22Rv1 (cell line): ENCODE measurements around the gene RABGGTA.

Experiments
- ZFX ChIP-seq: fragments of 450-650 bp; IDR thresholded peaks from 2 replicates; pipeline ENCODE4 v1.6.1; 2017; ENCODE audit warnings: antibody characterized with exemption, borderline replicate concordance
- TF ChIP-seq, protein P1 (sequence below): fragments of 450-650 bp; IDR thresholded peaks from 2 replicates; pipeline ENCODE4 v1.5.1; 2017; ENCODE audit warnings: mild to moderate bottlenecking

DNA sequence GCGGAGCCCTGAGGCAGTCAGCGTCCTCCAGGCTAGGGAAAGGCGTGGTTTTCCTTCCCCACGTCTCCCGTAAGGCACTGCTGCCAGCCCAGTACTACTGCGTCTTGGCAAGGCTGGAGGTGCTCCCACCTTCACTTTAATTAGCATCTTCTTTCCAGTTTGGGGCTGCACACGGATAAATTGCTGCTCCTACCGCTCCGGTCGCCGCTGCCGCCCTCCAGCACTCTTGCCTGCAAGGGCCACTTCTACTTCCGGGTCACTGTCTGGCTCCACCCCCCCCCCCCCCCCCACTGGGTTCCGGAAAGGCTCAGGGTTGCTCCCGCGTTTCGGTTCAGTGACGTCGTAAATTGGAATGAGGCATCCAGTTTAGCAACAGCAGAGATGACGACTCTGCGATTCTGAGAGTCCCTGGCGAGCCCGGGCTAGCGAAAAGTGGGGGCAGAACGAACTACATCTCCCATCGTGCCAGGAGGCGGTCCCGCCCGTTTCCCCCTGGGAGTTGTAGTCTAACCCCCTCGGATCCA, 39.2 kb downstream of the RABGGTA start, which contains the start of gene NEDD8:
- TF ChIP-seq, protein P1, sequence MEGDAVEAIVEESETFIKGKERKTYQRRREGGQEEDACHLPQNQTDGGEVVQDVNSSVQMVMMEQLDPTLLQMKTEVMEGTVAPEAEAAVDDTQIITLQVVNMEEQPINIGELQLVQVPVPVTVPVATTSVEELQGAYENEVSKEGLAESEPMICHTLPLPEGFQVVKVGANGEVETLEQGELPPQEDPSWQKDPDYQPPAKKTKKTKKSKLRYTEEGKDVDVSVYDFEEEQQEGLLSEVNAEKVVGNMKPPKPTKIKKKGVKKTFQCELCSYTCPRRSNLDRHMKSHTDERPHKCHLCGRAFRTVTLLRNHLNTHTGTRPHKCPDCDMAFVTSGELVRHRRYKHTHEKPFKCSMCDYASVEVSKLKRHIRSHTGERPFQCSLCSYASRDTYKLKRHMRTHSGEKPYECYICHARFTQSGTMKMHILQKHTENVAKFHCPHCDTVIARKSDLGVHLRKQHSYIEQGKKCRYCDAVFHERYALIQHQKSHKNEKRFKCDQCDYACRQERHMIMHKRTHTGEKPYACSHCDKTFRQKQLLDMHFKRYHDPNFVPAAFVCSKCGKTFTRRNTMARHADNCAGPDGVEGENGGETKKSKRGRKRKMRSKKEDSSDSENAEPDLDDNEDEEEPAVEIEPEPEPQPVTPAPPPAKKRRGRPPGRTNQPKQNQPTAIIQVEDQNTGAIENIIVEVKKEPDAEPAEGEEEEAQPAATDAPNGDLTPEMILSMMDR = no peak
- TF ChIP-seq ZFX = no peak
